ENCODE data around the gene SLC12A8.

DNA sequence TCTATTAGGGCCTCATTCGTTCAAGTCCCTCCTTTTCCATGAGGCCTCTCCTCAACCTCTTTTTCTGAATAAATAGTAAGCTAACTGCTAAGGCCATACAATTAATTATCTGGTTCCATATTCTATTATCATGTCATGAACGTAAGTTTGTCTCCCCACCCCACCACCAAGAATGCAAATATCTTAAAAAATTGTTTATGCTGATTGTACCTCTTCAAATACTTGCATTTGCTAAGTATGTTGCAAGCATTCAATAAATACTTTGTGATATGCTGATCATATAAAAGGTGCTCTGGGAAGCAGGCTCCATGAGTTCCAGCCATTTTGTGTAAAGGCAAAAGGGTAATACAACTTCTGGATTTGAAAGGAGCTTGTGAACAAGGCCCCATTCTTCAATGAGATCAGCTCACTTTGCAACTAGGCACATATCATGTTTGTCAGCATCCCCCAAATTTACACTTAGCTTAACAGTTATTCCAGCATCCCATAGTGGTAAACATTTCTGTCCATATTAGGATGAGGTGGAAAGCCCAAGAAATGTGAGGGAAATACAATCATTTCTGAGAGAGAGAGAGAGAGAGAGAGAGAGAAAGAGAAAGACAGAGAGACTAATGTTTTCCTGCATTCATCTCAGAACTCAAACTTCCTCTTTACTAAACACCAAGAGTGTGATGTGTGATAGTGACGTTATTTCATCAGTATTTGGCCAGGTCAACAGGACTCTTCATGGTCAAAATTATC, 33.2 kb downstream of the SLC12A8 start:
- TF ChIP-seq, protein P1, sequence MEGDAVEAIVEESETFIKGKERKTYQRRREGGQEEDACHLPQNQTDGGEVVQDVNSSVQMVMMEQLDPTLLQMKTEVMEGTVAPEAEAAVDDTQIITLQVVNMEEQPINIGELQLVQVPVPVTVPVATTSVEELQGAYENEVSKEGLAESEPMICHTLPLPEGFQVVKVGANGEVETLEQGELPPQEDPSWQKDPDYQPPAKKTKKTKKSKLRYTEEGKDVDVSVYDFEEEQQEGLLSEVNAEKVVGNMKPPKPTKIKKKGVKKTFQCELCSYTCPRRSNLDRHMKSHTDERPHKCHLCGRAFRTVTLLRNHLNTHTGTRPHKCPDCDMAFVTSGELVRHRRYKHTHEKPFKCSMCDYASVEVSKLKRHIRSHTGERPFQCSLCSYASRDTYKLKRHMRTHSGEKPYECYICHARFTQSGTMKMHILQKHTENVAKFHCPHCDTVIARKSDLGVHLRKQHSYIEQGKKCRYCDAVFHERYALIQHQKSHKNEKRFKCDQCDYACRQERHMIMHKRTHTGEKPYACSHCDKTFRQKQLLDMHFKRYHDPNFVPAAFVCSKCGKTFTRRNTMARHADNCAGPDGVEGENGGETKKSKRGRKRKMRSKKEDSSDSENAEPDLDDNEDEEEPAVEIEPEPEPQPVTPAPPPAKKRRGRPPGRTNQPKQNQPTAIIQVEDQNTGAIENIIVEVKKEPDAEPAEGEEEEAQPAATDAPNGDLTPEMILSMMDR (conservative IDR thresholded peaks at IDR 0.05), result no peak
- TF ChIP-seq EZH2 (IDR thresholded peaks at IDR 0.05; ENCODE audit: low read depth), result no peak

Data from PC-9 (cell line).